ENCODE results near the gene ST14.

The ST14 gene

DNA sequence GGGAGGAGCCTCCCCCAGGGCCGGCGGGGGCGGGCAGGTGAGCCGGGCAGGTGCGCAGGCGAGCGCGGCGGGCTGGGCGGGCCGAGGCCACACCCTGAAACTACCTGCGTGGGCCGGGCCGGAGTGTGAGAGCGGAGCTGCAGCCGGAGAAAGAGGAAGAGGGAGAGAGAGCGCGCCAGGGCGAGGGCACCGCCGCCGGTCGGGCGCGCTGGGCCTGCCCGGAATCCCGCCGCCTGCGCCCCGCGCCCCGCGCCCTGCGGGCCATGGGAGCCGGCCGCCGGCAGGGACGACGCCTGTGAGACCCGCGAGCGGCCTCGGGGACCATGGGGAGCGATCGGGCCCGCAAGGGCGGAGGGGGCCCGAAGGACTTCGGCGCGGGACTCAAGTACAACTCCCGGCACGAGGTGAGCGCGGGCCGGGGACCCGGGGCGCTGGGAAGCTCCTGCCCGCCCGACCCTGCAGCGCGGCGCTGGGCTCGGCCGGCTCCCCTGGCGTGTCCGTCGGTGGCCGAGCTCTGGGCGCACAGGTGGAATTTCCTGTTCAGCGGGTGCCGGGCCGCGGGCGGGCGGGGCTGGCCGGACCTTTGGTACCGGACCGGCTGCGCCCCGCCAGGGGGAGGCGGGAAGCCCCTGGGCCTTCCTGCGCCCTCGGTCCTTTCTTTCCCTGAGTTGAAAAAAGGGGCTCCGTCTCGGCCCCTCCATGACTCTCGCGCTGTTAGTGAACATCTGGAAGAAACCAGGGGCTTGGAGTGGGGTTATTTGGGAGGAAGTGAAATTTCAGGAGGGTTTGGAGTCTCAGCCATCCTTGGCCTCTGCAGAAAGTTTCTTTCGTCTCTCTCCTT lies at the start of gene ST14:
Gene ST14, plus strand, starts transcription at position 126 of the 841 bp plus-strand sequence. Its CDS starts 198 bp downstream, at position 324.
- DNase-seq (ENCODE audit: low read depth, low spot score), result no peak

DNA sequence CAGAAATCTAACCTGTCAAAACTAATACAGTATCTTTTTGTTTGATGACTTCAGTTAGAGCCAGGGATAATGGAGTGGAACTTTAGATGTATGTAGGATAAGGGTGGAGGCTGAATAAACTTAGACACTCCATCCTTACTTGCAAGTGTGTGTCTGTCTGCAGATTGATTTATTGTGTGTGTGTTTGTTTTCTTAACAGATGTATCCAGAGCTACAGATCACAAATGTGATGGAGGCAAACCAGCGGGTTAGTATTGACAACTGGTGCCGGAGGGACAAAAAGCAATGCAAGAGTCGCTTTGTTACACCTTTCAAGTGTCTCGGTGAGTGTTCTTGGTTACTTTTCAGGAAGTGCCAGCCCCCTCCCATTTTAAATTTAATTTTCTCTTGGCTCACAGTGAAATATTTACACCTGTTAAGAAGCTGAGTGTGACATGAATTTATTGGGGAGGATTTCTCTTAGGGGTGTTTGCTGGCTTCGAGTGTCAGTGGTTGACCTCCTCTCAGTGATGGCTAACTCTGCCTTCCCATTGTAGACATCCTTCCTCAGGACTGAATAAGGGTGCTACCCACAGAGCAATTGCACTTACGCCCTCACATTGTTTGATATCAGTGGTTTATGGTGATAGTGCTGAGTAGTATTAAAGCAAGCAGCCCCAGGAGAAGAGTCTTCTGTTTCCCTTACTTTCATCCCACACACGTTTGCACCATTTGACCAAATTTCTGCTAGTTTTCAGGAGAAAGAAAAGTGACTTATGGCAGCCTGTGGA lies 49.1 kb upstream of the ST14 start:
- no peak for DNase-seq (ENCODE audit: low read depth, low spot score)

DNA sequence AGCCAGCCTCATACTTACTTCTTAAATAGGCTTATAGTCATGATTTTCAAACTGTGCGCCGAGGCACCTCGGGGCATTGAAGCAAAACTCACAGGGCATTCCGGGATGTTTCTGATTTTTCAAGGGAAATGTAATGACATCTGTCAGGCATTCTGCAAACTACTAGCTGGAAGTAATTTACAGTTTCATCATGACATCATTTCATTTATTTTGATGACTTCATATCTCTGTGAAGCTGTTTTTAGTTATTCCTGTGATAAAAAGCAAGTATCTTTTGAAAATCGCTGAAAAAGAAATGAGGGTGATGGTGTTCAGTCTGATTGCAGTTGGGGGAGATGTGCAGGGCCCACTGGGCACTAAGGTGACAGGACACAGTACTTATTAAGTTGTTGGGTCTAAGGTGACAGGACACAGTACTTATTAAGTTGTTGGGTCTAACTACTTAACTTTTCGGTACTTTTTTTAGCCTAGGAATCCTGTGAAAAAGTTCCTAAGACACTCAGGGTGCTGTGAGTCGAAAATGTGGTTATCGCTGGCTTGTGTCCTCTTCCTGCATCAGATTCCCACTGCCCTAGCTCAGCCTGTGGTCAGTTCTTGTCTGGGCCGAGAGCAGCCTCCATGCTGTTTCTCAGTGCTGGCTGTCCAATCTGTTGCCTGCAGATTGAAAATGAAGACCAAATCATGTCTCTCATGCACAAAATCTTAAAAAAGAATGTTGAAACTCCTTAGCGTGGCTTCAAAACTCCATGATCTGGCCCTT lies 47.3 kb upstream of the ST14 start:
- DNase-seq (ENCODE audit: low read depth, low spot score), result no peak

- no peak for DNase-seq (ENCODE audit: low read depth, low spot score)
Measured at GRCh38 chr11:130114281-130114680, 45.3 kb upstream of the ST14 start.

GRCh38 chr11:130114726-130115125 lies 44.9 kb upstream of the ST14 start:
- DNase-seq (ENCODE audit: low read depth, low spot score), result no peak

DNA sequence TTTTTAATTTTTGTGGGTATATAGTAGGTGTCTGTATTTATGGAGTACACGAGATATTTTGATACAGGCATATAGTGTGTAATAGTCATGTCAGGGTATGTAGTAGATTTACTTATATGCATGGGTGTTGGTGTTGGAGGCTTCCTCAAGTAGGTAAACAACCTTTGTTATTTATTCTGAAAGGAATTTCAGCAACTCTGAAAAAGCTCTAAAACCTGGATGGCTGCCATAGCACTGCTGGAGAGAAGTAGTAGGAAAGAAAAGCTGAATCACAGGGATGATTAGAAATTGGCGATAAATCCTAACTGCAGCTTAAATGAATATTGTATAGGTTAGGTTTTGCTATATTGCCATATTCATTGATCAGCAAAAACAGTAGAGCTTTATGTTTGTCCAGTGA lies 44.4 kb upstream of the ST14 start:
- DNase-seq (ENCODE audit: low read depth, low spot score), result no peak

- no peak for DNase-seq (ENCODE audit: low read depth, low spot score)
Measured at GRCh38 chr11:130118165-130118564, 41.4 kb upstream of the ST14 start.

DNA sequence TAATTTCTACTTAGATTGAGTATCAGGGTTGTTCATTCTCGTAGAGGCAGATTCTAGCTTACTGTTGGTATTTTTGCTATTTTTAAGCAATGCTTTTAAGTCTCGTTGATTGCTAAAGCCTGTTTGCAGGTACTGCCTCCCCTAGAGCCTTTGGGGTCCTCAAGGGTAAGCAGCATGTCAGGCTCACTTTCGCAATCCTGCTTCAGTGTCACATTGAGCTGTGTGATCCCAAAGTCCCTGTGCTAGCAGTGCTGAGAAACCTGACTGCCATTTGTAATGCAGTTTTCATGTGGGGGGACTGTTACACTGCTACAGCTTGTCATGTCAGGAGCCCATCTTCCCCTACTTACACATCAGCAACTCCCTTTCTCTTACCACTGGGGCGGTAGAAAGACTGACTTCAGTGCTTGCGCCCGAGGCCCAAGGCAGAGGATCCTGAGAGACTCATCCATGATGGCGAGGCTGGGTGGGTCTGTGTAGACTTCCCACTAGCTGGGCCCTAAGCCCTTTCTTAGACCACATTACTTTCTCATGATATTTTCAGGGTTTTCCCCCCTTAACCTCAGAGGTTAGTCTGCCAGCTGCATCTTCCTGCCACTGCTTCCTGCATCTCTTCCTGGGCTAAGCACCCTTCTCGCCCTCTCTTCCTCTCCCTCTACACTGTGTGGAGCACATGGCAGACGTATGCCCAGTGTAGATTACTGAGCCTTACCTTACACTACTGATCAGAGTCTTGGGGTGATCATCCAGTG lies 40.8 kb upstream of the ST14 start:
- no peak for DNase-seq (ENCODE audit: low read depth, low spot score)

GRCh38 chr11:130120045-130120444 lies 39.5 kb upstream of the ST14 start:
- no peak for DNase-seq (ENCODE audit: low read depth, low spot score)

GRCh38 chr11:130121445-130121978 lies 38.1 kb upstream of the ST14 start:
- DNase-seq (ENCODE audit: low read depth, low spot score), result no peak

DNA sequence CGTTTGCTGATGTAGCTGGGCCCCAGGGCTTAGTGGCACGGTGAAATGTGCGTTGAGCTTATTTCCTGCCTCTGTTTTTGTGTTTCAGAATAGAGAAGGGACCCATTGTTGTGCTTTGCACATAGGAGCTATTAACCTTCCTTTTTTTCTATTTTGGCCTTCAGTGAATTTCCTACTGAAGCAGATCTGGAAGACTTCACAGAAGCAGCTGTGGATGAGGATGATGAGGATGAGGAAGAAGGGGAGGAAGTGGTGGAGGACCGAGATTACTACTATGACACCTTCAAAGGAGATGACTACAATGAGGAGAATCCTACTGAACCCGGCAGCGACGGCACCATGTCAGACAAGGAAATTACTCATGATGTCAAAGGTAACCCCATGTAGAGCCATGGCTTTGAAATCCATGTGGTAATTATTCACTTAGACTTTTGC lies 37.4 kb upstream of the ST14 start:
- DNase-seq (ENCODE audit: low read depth, low spot score), result no peak

GRCh38 chr11:130123414-130124040 lies 36.1 kb upstream of the ST14 start:
- DNase-seq (ENCODE audit: low read depth, low spot score), result no peak

- DNase-seq (ENCODE audit: low read depth, low spot score), result no peak
Measured at GRCh38 chr11:130124096-130124495, 35.5 kb upstream of the ST14 start.

DNA sequence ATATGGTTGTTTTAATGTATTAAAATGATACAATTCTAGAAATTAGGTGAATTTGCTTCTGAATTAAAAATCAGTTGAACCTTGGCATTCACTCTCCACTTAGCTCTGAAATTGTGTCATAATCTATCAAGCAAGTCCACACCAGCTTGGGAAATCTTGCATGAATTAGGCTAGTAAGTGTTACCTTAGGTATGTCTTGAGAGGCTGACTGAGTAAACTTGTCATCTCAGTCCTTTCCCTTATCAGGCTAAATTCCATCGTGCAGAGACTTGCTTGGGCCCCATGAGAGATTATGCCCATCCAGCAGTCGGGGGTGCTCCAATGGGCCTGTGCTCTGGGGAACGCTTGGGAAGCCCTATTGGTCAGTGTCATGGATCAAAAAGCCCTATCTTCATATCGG lies 33.9 kb upstream of the ST14 start:
- no peak for DNase-seq (ENCODE audit: low read depth, low spot score)

DNA sequence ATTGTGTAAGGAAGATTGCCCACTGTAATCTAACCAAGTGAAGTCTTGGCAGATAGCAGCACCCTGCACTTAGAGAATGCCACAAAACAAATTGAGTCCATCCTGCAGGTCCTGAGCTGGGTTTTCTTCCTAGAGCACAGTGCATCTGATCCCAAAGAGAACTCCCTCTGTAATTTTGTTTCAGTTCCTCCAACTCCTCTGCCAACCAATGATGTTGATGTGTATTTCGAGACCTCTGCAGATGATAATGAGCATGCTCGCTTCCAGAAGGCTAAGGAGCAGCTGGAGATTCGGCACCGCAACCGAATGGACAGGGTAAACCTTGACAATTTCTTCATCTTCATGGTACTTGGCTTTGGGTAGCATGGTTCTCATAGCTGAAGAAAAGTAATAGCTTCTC lies 33.1 kb upstream of the ST14 start:
- DNase-seq (ENCODE audit: low read depth, low spot score), result no peak

GRCh38 chr11:130127509-130127908 lies 32.1 kb upstream of the ST14 start:
- DNase-seq (ENCODE audit: low read depth, low spot score), result no peak

GRCh38 chr11:130128626-130129025 lies 31.0 kb upstream of the ST14 start:
- DNase-seq (ENCODE audit: low read depth, low spot score), result no peak

DNA sequence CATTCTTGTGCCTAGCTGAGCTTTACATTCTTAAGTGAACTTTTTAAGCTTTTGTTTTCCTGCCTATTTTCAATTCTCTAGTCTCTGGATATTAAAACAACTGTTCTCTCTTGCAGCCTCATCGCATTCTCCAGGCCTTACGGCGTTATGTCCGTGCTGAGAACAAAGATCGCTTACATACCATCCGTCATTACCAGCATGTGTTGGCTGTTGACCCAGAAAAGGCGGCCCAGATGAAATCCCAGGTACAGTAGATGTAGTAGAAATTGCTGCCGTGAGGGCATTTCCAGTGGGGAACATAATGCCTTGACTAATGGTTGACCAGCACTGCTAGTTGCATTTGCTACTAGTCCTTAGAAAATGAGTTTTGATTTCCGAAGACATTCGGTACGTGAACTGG lies 29.7 kb upstream of the ST14 start:
- no peak for DNase-seq (ENCODE audit: low read depth, low spot score)

DNA sequence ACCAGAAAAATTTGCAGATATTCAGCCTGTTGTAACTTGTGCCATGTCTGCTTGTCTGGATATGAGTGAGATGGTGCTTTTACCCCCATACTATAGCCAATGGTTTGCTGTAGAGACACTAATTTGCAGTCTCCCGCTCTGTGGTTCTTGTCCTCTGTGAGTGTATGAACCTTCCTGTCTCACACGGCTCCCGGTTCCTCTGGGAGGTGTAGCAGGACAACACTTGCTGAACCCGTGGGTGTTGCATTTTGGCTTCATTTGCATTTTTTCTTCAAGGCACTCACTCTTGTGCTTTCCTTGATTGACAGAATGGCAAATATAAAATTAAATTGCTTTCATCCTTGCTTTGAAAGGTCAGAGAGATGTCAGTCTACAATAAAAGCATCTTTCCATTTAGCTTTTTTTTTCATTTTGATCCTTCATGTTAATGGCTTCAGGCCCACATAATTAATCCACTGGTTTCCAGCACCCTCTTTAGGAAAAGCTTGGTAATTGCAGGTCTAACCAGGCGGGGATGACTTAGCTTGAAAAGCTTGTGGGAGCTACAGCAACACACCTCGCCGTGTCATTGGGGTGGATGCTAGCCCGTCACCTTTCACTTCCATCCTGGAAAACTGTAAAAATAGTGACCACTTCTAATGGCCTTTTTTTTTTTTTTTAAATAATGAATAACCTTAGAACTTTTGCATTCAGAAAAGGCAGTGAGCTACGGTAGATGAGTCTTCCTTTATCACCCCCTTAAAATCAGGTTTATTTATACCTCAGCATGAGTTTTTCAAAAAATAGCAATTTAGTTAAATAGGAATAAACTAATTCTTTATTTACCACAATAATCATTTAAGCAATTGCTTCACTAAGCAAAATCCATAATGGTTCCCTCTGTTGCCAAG lies 27.4 kb upstream of the ST14 start:
- peak; percentile 47 for DNase-seq (ENCODE audit: low read depth, low spot score)

DNA sequence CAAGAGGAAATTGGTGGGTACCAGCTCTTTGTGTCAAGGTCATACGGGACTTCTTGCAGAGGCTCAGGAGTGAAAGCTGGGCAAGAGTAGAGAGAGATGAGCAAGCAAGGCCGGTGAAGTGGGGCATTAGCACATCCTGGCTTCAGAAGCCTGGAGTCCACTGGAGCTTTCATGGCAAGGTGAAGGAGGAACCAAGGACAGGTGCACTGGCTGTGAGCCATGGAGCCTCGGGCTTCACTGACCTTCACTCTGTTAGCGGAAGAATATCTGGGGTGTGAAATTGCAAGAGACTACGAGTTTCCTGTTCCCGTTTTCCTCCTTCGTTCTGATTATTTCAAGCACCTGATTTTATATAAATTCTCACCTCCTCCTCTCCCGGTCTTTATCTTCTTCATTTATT lies 25.9 kb upstream of the ST14 start:
- no peak for DNase-seq (ENCODE audit: low read depth, low spot score)
